Testis (tissue), 2 donors: ENCODE results near the gene GINS2.

Experiments used
- POLR2A ChIP-seq: fragments of 450-650 bp; IDR thresholded peaks from one replicate; pipeline ENCODE4 v1.6.1; 2017; ENCODE audit warnings: antibody characterized with exemption, mild to moderate bottlenecking, moderate library complexity
- TF ChIP-seq, protein P1 (sequence below), 3 experiments: fragments of 450-650 bp in 2 of 3; fragments of 200-600 bp in 1 of 3; sonication (generic) in 1 of 3; IDR thresholded peaks; one replicate each; pipeline ENCODE4 v1.5.1; 2016 to 2019; ENCODE audit warnings: antibody characterized with exemption in 3 of 3, mild to moderate bottlenecking in 2 of 3, moderate library complexity in 1 of 3

DNA sequence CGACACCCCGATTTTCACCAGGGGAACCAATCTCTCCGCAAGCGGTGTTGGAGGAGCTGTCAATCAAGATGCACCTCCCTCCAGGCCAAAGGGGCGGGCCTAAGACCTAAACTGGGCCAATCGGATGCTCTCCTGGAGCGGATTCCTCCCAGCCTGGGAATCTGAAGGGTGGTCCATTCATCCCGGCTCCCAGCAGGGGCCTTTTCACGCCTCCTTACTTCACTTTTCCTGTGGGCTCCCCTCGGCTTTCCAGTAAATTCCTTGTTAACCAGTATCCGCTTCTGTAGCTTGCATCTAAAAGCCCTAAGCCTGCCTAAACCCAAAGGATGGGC is 45.1 kb upstream of the GINS2 start:
- no peak for TF ChIP-seq POLR2A
- TF ChIP-seq, protein P1, sequence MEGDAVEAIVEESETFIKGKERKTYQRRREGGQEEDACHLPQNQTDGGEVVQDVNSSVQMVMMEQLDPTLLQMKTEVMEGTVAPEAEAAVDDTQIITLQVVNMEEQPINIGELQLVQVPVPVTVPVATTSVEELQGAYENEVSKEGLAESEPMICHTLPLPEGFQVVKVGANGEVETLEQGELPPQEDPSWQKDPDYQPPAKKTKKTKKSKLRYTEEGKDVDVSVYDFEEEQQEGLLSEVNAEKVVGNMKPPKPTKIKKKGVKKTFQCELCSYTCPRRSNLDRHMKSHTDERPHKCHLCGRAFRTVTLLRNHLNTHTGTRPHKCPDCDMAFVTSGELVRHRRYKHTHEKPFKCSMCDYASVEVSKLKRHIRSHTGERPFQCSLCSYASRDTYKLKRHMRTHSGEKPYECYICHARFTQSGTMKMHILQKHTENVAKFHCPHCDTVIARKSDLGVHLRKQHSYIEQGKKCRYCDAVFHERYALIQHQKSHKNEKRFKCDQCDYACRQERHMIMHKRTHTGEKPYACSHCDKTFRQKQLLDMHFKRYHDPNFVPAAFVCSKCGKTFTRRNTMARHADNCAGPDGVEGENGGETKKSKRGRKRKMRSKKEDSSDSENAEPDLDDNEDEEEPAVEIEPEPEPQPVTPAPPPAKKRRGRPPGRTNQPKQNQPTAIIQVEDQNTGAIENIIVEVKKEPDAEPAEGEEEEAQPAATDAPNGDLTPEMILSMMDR (IDR thresholded peaks at IDR 0.05): no peak
